Measurements from ENCODE around the gene LCE2C.

The LCE2C gene

DNA sequence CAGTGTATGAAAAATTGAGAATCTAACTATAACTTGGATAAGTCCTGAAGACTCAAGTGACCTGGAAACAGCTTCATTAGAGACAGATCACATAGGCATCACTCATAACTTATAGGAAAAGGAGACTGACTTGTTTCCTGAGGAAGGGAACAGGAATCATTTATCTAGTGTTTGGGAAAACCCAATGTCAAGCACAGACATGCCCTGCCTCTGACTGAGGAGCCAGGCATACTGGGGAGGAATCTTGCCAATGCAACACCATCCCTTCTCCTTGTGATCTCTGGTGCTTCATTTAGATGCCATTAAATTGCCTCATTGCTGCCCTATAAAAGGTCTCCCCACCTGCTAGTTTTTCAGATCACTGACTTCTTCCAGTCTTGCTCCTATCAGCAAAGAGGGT lies 43.2 kb downstream of the LCE2C start:
- in situ Hi-C loops (cut with HindIII; ENCODE audit: low sequenced_read_pairs), result no loop called here

DNA sequence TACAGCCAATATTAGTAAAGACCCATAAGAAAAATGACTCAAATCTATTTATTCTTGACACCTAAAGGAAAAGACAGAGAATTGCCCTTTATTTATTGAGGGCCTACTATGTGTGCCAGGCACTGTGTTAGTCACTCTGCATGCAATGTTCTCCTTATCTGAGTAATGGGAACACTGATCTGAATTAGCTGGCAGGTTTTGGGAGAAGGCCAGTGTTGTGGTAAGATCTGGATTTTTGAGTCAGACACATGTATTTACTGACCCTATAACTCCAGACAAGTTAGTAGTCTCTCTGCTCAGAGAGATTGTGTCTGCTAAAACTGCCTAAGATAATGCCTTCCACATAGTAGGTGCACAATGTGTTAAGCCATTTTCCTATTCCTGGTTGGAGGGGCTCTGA lies 50.2 kb downstream of the LCE2C start:
- in situ Hi-C loops (cut with HindIII; ENCODE audit: low sequenced_read_pairs), result no loop called here

Data from DLD1 (cell line).